ENCODE data around the gene DENND1B. TPM values are rescaled to one million over a fixed set of nuclear protein-coding genes. Genes with fewer than 3 reads are reported as not detected.

DENND1B gene
- total and polyA plus RNA-seq, 12 donors = 1.5 to 36.3 (median 23.1) TPM

DNA sequence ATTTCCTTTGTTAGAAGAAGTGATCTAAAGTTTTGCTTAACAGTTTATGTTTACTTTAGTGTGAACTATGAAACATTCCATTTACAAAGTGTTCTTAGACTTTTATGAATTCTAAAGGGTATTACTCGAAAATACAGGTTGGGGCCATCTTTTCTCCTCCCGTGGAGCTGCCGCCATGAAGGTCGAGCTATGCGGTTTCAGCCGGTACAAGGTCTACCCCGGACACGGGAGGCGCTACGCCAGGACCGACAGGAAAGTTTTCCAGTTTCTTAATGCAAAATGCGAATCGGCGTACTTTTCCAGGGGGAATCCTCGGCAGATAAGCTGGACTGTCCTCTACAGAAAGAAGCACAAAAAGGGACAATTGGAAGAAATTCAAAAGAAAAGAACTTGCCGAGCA is 39.8 kb downstream of the DENND1B start:
- no peaks in the 10 kb centered on the region for H3K9me3 ChIP-seq
- WGBS, 2 donors = 96 to 98% methylated on average over 16 of the region's 16 CpGs
- H3K4me3 ChIP-seq = no peak overlapping the region
- no peak for ATAC-seq
- H3K27ac ChIP-seq = no peak overlapping the region
- intact Hi-C loops (cut with DNase I) = no loop called here
- H3K36me3 ChIP-seq = no peaks in the 10 kb centered on the region
- TF ChIP-seq, protein P1, sequence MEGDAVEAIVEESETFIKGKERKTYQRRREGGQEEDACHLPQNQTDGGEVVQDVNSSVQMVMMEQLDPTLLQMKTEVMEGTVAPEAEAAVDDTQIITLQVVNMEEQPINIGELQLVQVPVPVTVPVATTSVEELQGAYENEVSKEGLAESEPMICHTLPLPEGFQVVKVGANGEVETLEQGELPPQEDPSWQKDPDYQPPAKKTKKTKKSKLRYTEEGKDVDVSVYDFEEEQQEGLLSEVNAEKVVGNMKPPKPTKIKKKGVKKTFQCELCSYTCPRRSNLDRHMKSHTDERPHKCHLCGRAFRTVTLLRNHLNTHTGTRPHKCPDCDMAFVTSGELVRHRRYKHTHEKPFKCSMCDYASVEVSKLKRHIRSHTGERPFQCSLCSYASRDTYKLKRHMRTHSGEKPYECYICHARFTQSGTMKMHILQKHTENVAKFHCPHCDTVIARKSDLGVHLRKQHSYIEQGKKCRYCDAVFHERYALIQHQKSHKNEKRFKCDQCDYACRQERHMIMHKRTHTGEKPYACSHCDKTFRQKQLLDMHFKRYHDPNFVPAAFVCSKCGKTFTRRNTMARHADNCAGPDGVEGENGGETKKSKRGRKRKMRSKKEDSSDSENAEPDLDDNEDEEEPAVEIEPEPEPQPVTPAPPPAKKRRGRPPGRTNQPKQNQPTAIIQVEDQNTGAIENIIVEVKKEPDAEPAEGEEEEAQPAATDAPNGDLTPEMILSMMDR (IDR thresholded peaks at IDR 0.05) = no peak
- H3K27me3 ChIP-seq = no peaks in the 10 kb centered on the region
- no peak for DNase-seq
- peaks cover 0 to 20% (median 9%) of the 10 kb centered on the region in 9 donors for H3K4me1 ChIP-seq

DNA sequence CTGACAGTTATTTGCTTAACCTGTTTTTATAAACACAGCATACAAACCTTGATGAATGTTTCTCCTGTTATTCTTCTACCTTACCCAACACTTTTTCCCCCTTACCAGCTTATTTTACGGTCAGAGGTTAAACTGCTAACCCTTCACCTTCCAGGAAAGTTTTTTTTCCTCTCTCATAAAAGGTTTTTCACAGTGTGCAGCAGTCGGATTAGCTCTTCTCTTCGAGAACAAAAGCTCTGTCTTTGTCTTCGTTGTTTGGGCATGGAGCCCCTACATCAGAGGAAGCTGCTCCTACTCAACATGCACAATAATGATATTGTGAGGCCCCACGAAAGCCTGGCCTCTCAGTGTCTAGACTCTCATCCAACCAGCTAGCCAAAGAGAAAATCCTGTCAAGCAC is 42.0 kb downstream of the DENND1B start:
- H3K27me3 ChIP-seq = no peaks in the 10 kb centered on the region
- H3K36me3 ChIP-seq = no peaks in the 10 kb centered on the region
- TF ChIP-seq, protein P1 (IDR thresholded peaks at IDR 0.05) = no peak
- no peak overlapping the region for H3K27ac ChIP-seq
- WGBS, 2 donors = 79 to 83% methylated on average over 5 of the region's 5 CpGs
- DNase-seq (no peak), ATAC-seq (no peak)
- H3K9me3 ChIP-seq = no peaks in the 10 kb centered on the region
- H3K4me3 ChIP-seq = no peak overlapping the region
- H3K4me1 ChIP-seq = peaks cover 0 to 14% (median 6%) of the 10 kb centered on the region in 9 donors
- intact Hi-C loops (cut with DNase I) = no loop called here

DNA sequence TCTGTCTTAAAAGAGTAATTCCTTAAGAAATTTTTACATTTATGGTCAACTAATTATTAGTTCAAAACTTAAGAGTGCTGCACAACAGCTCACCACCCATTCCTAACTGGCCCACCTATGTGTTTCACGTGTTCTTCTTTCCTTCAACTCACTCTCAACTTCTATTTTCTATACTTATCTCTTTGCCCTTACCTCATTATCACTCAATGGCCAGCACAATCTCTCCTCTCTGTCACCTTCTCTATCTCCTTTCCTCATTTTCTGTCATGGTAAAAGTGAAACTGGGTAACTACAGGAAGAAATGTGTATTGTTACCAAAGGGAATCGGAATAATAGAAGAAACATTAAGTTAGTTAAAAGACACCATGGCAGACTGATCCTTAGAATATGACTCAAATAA is 43.1 kb downstream of the DENND1B start:
- H3K4me1 ChIP-seq = peaks cover 0 to 7% (median 0%) of the 10 kb centered on the region in 9 donors
- no peak overlapping the region for H3K27ac ChIP-seq
- peaks cover 0 to 6% (median 0%) of the 10 kb centered on the region in 11 donors for H3K9me3 ChIP-seq
- TF ChIP-seq, protein P1 (IDR thresholded peaks at IDR 0.05) = no peak
- DNase-seq (no peak), ATAC-seq (no peak)
- H3K4me3 ChIP-seq = no peak overlapping the region
- intact Hi-C loops (cut with DNase I) = no loop called here
- H3K36me3 ChIP-seq = no peaks in the 10 kb centered on the region
- WGBS, 2 donors = 69 to 82% methylated on average over 2 of the region's 2 CpGs
- no peaks in the 10 kb centered on the region for H3K27me3 ChIP-seq

DNA sequence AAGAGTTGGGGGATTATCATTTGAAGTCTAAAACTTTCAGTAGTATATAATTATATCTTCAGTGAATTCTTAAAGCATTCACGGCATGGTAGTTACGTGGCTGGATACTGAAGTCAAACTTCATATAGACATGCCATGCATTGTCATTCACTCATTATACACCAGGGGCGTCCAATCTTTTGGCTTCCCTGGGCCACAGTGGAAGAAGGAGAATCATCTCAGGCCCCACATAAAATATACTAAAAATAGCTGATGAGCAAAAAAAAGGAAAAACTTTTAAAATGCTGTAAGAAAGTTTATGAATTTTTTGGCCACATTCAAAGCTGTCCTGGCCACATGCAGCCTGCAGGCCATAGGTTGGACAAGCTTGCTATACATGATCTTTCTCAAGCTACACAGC is 43.8 kb downstream of the DENND1B start:
- peaks cover 0 to 14% (median 0%) of the 10 kb centered on the region in 11 donors for H3K9me3 ChIP-seq
- H3K27ac ChIP-seq = no peak overlapping the region
- H3K27me3 ChIP-seq = no peaks in the 10 kb centered on the region
- TF ChIP-seq, protein P1 (IDR thresholded peaks at IDR 0.05) = no peak
- 96 to 97% methylated on average over 3 of the region's 3 CpGs for WGBS, 2 donors
- DNase-seq = no peak
- intact Hi-C loops (cut with DNase I) = no loop called here
- H3K4me1 ChIP-seq = peaks cover 0 to 2% (median 0%) of the 10 kb centered on the region in 9 donors
- H3K36me3 ChIP-seq = no peaks in the 10 kb centered on the region
- no peak for ATAC-seq
- no peak overlapping the region for H3K4me3 ChIP-seq

Measured in heart right ventricle (tissue), 16 donors.